ENCODE data around the gene ZNF639.
"Not testable (repeated sequence)": the region's sequence is repeated elsewhere in the genome, so short reads cannot be mapped to it uniquely, and the experiment has no call there.

Gene ZNF639

DNA sequence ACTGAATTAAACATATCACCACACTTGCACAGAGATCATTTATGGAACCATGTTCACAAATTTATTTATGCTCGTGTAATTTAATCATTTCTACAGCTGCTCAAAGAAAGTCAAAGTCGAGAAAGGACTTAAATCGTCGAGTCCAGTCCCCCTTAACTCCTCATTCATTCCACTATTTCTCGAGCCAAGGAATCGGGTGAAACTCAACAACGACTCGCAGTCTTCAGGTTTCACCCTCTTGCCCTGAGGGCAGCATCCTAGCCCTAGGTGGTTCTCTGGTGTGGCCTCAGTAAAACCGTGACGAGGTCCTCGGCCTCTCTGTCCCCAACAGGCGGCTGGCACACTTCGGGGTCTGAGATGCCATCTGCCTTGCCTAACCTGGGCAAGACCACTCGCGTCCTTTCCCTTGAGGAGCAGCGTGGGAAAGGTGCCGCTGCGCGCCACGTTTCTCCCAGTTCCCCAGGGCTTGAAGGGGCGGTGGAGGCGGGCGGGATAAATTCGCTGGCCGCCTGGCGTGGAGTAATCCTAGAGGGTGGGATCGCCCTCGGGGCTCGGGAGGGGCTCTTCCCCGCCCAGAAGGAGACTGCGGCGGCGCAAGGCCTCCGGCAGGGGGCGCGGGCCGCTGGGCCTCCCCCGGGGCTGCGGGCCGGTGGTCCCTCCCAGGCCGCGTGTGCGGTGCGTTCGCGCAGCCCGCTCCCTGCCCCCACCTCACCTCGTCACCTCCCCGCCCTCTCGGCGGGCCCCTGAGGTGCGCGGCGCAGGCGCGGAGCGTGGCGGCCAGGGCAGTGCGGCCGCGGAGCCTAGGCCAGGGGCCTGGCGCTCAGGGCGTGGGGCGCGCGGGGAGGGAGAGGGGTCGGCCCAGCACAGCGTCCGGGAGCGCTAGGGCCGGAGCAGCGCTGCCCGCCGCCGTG is at the start of gene ZNF639:
TSS of gene ZNF639 (plus strand) at position 746 of the 911 bp plus-strand sequence. CDS start 5,263 bp downstream, outside the sequence.
- in situ Hi-C loops (cut with HindIII; ENCODE audit: low pct_ligation_motif_present, low pct_unique_long_range_greater_than_20kb, low sequenced_read_pairs), result no loop called here
- peak; percentile 87 for DNase-seq

DNA sequence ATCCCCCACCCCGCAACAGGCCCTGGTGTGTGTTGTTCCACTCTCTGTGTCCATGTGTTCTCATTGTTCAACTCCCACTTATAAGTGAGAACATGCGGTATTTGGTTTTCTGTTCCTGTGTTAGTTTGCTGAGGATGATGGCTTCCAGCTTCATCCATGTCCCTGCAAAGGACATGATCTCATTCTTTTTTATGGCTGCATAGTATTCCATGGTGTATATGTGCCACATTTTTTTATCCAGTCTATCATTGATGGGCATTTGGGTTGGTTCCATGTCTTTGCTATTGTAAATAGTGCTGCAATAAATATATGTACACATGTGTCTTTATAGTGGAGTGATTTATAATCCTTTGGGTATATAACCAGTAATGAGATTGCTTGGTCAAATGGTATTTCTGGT is 48.4 kb upstream of the ZNF639 start:
- DNase-seq; in situ Hi-C loops (cut with HindIII; ENCODE audit: low pct_ligation_motif_present, low pct_unique_long_range_greater_than_20kb, low sequenced_read_pairs): not testable (repeated sequence)

DNA sequence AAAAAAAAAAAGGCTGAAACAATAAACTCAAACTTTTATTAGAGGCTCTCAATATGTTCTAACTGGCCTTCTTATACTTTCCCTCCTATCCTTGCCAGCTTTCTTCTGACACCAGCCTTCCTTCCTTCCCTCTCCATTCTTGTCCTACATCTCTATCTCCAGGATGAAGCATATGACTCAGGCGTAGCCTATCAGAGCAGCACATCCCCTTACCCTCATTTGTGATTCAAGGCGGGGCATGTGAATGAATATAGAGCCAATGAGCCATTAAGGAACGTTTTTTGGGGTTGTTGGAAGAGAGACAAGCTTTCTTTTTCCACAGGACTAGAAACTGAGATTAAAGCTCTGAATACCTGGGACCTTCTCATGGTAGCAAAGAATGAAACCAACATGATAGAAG is 46.8 kb upstream of the ZNF639 start:
- in situ Hi-C loops (cut with HindIII; ENCODE audit: low pct_ligation_motif_present, low pct_unique_long_range_greater_than_20kb, low sequenced_read_pairs), result no loop called here
- DNase-seq, result no peak

GRCh38 chr3:179276743-179277142 is 46.1 kb upstream of the ZNF639 start:
- DNase-seq, result no peak
- in situ Hi-C loops (cut with HindIII; ENCODE audit: low pct_ligation_motif_present, low pct_unique_long_range_greater_than_20kb, low sequenced_read_pairs), result no loop called here

- in situ Hi-C loops (cut with HindIII; ENCODE audit: low pct_ligation_motif_present, low pct_unique_long_range_greater_than_20kb, low sequenced_read_pairs), result no loop called here
- DNase-seq, result no peak
These were observed 44.7 kb upstream of the ZNF639 start for GRCh38 chr3:179278151-179278550.

DNA sequence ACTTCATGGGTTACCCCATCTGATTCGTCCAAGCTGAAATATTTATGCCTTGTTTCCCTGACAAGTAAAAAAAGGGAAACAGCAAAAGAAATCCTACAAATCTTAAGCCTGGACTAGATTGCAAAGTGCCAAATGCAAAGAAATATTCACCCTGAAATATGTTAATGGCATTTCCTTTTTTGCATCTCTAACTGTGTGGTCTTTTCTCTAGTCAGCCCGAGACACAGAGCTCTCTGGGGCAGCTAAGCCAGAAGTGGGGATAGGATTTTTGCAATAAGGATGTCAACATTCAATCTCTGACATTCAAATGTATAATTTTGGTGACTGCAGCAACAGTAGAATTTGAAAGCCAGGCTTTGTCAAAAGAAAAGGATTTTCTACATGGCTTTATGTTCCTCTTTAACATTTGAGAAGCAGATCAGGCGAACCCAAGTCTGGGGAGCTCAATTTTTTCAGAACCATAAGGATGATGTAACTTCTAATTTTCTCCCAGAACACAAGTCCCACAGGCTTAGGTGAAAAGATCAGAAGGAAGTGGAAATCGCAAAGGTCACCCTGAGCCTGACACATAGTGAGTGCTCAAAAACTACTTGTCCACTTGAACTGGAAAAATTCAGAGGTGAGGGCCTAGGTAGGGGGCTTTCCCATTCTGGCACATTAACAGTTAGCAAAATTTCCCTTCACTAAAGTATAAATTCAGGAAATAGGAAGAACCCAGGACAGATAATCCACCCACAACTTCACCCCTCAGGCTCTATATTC is 43.7 kb upstream of the ZNF639 start:
- DNase-seq, result no peak

GRCh38 chr3:179279837-179280236 is 43.0 kb upstream of the ZNF639 start:
- no peak for DNase-seq
- in situ Hi-C loops (cut with HindIII; ENCODE audit: low pct_ligation_motif_present, low pct_unique_long_range_greater_than_20kb, low sequenced_read_pairs), result no loop called here

More for the DNA sequence above, 43.7 kb upstream of the ZNF639 start:
- in situ Hi-C loops (cut with HindIII; ENCODE audit: low pct_ligation_motif_present, low pct_unique_long_range_greater_than_20kb, low sequenced_read_pairs), result no loop called here

DNA sequence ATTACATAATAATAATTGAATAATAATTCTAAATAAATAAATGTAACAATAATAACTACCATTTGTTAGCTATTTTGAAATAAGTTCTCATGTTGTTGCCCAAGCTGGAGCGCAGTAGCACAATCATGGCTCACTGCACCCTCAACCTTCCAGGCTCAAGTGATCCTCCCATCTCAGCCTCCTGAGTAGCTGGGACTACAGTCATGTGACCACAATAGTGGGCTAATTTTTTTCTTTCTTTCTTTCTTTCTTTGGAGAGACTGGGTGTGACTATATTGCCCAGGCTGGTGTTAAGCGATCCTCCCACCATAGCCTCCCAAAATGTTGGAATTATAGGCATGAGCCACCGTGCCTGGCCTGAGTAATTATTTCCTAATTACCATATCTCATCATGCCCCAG is 41.0 kb upstream of the ZNF639 start:
- DNase-seq, result no peak

DNA sequence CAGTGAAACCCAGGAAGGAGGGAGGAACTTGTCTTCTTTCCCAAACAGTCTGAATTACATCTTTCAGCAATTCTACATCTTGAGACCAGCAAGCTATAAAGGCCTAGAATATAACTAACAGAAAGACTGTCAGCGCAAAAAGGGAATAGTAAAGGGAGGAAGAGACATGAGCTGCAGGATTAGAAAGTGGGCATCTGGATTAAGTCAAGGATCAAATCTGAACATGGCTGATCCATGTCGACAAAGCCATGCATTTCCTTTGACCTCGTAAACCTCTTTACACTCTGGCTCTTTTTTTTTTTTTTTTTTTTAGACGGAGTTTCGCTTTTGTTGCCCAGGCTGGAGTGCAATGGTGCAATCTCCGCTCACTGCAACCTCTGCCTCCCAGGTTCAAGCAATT is 36.5 kb upstream of the ZNF639 start:
- in situ Hi-C loops (cut with HindIII; ENCODE audit: low pct_ligation_motif_present, low pct_unique_long_range_greater_than_20kb, low sequenced_read_pairs), result no loop called here
- DNase-seq, result no peak

More for the DNA sequence above, 41.0 kb upstream of the ZNF639 start:
- in situ Hi-C loops (cut with HindIII; ENCODE audit: low pct_ligation_motif_present, low pct_unique_long_range_greater_than_20kb, low sequenced_read_pairs), result no loop called here

GRCh38 chr3:179288845-179289244 is 34.0 kb upstream of the ZNF639 start:
- DNase-seq, result no peak
- in situ Hi-C loops (cut with HindIII; ENCODE audit: low pct_ligation_motif_present, low pct_unique_long_range_greater_than_20kb, low sequenced_read_pairs), result no loop called here

- in situ Hi-C loops (cut with HindIII; ENCODE audit: low pct_ligation_motif_present, low pct_unique_long_range_greater_than_20kb, low sequenced_read_pairs), result no loop called here
- DNase-seq, result no peak
These were observed 33.5 kb upstream of the ZNF639 start for GRCh38 chr3:179289295-179289694.

DNA sequence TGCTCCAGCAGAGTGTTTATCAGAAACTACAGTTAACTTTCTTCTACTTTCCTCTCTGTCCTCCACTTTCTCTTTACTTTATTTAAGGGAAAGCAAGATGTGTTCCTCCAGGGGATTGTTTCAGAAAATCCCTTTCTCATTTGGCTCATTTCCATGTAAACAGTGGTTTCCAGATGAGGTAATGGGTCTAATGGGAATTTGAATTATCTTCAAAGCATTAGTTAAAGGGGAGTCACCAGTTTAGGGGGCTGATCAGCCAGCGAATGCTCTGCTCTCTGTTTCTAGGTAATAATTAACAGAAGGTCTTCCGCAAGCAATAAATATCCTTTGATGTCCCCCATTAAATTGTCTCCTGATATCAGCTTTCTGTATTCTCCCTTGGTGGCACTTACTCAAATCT is 30.4 kb upstream of the ZNF639 start:
- in situ Hi-C loops (cut with HindIII; ENCODE audit: low pct_ligation_motif_present, low pct_unique_long_range_greater_than_20kb, low sequenced_read_pairs), result no loop called here

GRCh38 chr3:179297971-179298725 is 24.7 kb upstream of the ZNF639 start:
- no peak for DNase-seq
- in situ Hi-C loops (cut with HindIII; ENCODE audit: low pct_ligation_motif_present, low pct_unique_long_range_greater_than_20kb, low sequenced_read_pairs), result no loop called here

More for the DNA sequence above, 30.4 kb upstream of the ZNF639 start:
- DNase-seq, result no peak

DNA sequence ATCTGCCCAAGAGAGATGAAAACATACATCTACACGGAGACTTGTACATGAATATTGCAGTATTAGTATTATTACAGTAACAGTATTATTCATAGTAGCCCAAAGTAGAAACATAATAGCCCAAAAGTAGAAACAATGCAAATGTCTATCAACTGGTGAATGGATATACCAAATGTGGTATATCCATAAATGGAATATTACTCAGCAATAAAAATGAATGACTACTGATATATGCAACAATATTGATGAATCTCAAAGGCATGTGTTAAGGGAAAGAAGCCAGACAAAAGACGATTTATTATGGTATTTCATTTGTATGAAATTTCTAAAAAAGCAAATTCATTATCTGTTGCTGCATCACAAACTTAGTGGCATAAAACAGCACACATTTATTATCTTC is 23.5 kb upstream of the ZNF639 start:
- in situ Hi-C loops (cut with HindIII; ENCODE audit: low pct_ligation_motif_present, low pct_unique_long_range_greater_than_20kb, low sequenced_read_pairs), result no loop called here
- no peak for DNase-seq

- in situ Hi-C loops (cut with HindIII; ENCODE audit: low pct_ligation_motif_present, low pct_unique_long_range_greater_than_20kb, low sequenced_read_pairs), result no loop called here
- no peak for DNase-seq
These were observed 22.7 kb upstream of the ZNF639 start for GRCh38 chr3:179299999-179300613.

GRCh38 chr3:179301645-179302044 is 21.2 kb upstream of the ZNF639 start:
- in situ Hi-C loops (cut with HindIII; ENCODE audit: low pct_ligation_motif_present, low pct_unique_long_range_greater_than_20kb, low sequenced_read_pairs), result no loop called here
- no peak for DNase-seq

- in situ Hi-C loops (cut with HindIII; ENCODE audit: low pct_ligation_motif_present, low pct_unique_long_range_greater_than_20kb, low sequenced_read_pairs), result no loop called here
- DNase-seq, result no peak
These were observed 20.7 kb upstream of the ZNF639 start for GRCh38 chr3:179302111-179302510.

- DNase-seq, result peak; percentile 13
- in situ Hi-C loops (cut with HindIII; ENCODE audit: low pct_ligation_motif_present, low pct_unique_long_range_greater_than_20kb, low sequenced_read_pairs), result no loop called here
These were observed 18.2 kb upstream of the ZNF639 start for GRCh38 chr3:179304605-179305004.

All from ACHN (cell line).